GM19397 (cell line): Measurements from ENCODE around the gene WSB1.

ENCODE experiments used
- ATAC-seq: cut with Tn5 transposase; IDR thresholded peaks from one replicate; pipeline ENCODE4 v1.9.1; 2021; ENCODE audit warnings: mild to moderate bottlenecking, moderate library complexity; ENCODE audit not compliant: unreplicated experiment

WSB1 gene

GRCh38 chr17:27354491-27355081 is 60.7 kb downstream of the WSB1 start:
- no peak for ATAC-seq

GRCh38 chr17:27355419-27355818 is 61.5 kb downstream of the WSB1 start:
- no peak for ATAC-seq

GRCh38 chr17:27356091-27356705 is 62.3 kb downstream of the WSB1 start:
- no peak for ATAC-seq

- ATAC-seq, result no peak
These were observed 63.3 kb downstream of the WSB1 start for GRCh38 chr17:27357236-27357635.

GRCh38 chr17:27360507-27360906 is 66.6 kb downstream of the WSB1 start:
- ATAC-seq, result no peak

GRCh38 chr17:27361695-27362094 is 67.8 kb downstream of the WSB1 start:
- no peak for ATAC-seq

- no peak for ATAC-seq
These were observed 68.6 kb downstream of the WSB1 start for GRCh38 chr17:27362503-27362902.

GRCh38 chr17:27362909-27363308 is 69.0 kb downstream of the WSB1 start:
- ATAC-seq, result no peak

GRCh38 chr17:27363326-27363725 is 69.4 kb downstream of the WSB1 start:
- no peak for ATAC-seq
